Neural progenitor cell (in vitro differentiated cells): ENCODE data around the gene TUFT1. TPM values are rescaled to one million over a fixed set of nuclear protein-coding genes. Genes with fewer than 3 reads are reported as not detected.
A peak's percentile ranks its signal among the peaks of the same experiment; 100 is the strongest.

ENCODE experiments used
- DNase-seq: peaks from one replicate; pipeline ENCODE4 v3.0.0-alpha.2; 2016; ENCODE audit warnings: low spot score
- H2AFZ ChIP-seq: fragments of 200-600 bp; sonication (generic); replicated peaks from 2 replicates; pipeline ENCODE4 v1.6.1; 2016; ENCODE audit warnings: antibody characterized with exemption
- H3F3A ChIP-seq: fragments of 200-600 bp; sonication (generic); 2 replicates; pipeline ENCODE4 v1.6.1; 2016; ENCODE audit warnings: antibody characterized with exemption, low read depth
- H3K27ac ChIP-seq: fragments of 200-600 bp; sonication (generic); 2 replicates; pipeline ENCODE4 v1.5.1; 2016; ENCODE audit warnings: mild to moderate bottlenecking
- H3K27me3 ChIP-seq: fragments of 200-600 bp; sonication (generic); 2 replicates; pipeline ENCODE4 v1.6.1; 2016; ENCODE audit warnings: mild to moderate bottlenecking, moderate library complexity
- H3K36me3 ChIP-seq: fragments of 200-600 bp; sonication (generic); 2 replicates; pipeline ENCODE4 v1.5.1; 2016
- H3K4me1 ChIP-seq: fragments of 200-600 bp; sonication (generic); 2 replicates; pipeline ENCODE4 v1.6.1; 2016; ENCODE audit warnings: mixed run types
- H3K4me2 ChIP-seq: fragments of 200-600 bp; sonication (generic); 2 replicates; pipeline ENCODE4 v1.6.1; 2016
- H3K4me3 ChIP-seq: fragments of 200-600 bp; sonication (generic); 2 replicates; pipeline ENCODE4 v1.5.1; 2016
- H3K79me2 ChIP-seq: fragments of 200-600 bp; sonication (generic); 2 replicates; pipeline ENCODE4 v1.6.1; 2016; ENCODE audit warnings: low read depth
- H3K9ac ChIP-seq: fragments of 200-600 bp; sonication (generic); 2 replicates; pipeline ENCODE4 v1.6.1; 2016
- H3K9me3 ChIP-seq: fragments of 200-600 bp; sonication (generic); 2 replicates; pipeline ENCODE4 v1.5.1; 2016; ENCODE audit warnings: low read depth
- H4K20me1 ChIP-seq: fragments of 200-600 bp; sonication (generic); 2 replicates; pipeline ENCODE4 v1.6.1; 2016; ENCODE audit warnings: low read depth
- H3K27ac Mint-ChIP-seq: 3 replicates; pipeline ENCODE4 v1.8.0; 2021; ENCODE audit warnings: mixed read lengths
- H3K27me3 Mint-ChIP-seq: 2 replicates; pipeline ENCODE4 v1.8.0; 2022; ENCODE audit warnings: low read depth, mild to moderate bottlenecking, inconsistent platforms, moderate library complexity, mixed read lengths; ENCODE audit not compliant: insufficient read depth
- H3K36me3 Mint-ChIP-seq: 3 replicates; pipeline ENCODE4 v1.8.0; 2021; ENCODE audit warnings: mixed read lengths
- H3K4me1 Mint-ChIP-seq: 3 replicates; pipeline ENCODE4 v1.8.0; 2021; ENCODE audit warnings: mixed read lengths
- H3K4me3 Mint-ChIP-seq: 3 replicates; pipeline ENCODE4 v1.8.0; 2021; ENCODE audit warnings: mild to moderate bottlenecking, moderate library complexity, mixed read lengths
- H3K9me3 Mint-ChIP-seq: 3 replicates; pipeline ENCODE4 v1.8.0; 2020; ENCODE audit warnings: mixed read lengths
- CTCF ChIP-seq: fragments of 200-600 bp; sonication (generic); IDR thresholded peaks from 2 replicates; pipeline ENCODE4 v1.5.1; 2017; ENCODE audit warnings: antibody characterized with exemption, mild to moderate bottlenecking
- EZH2 ChIP-seq: fragments of 200-600 bp; sonication (generic); IDR thresholded peaks from 2 replicates; pipeline ENCODE4 v1.6.1; 2017; ENCODE audit warnings: antibody characterized with exemption, mild to moderate bottlenecking, moderate library complexity
- EZH2phosphoT487 ChIP-seq: fragments of 200-600 bp; sonication (generic); IDR thresholded peaks from 2 replicates; pipeline ENCODE4 v1.6.1; 2017; ENCODE audit warnings: antibody characterized with exemption
- total RNA-seq: library from RNA; depleted of rRNA; stranded (reverse); fragments of >200 nt; gene quantifications from 2 replicates; pipeline ENCODE4 v1.2.3, GENCODE V29; 2015; ENCODE audit warnings: low replicate concordance

The TUFT1 gene
- total RNA-seq, 1 donor from 2014 or later, result 9.3 TPM

- H3K9ac ChIP-seq, result no peak overlapping the region
- Mint-ChIP-seq H3K27ac (no peak overlapping the region), H3K4me3 (no peak overlapping the region), H3K36me3 (peaks cover 5% of the 10 kb centered on the region), H3K4me1 (peaks cover 5% of the 10 kb centered on the region), H3K9me3 (no peaks in the 10 kb centered on the region), H3K27me3 (peaks cover 2% of the 10 kb centered on the region)
- H3F3A ChIP-seq, result no peaks in the 10 kb centered on the region
- H3K27ac ChIP-seq, result no peak overlapping the region
- H3K4me2 ChIP-seq, result no peak overlapping the region
- no peaks in the 10 kb centered on the region for H3K27me3 ChIP-seq
- H4K20me1 ChIP-seq, result no peaks in the 10 kb centered on the region
- H3K36me3 ChIP-seq, result no peaks in the 10 kb centered on the region
- no peak for DNase-seq
- H3K4me1 ChIP-seq, result peaks cover 9% of the 10 kb centered on the region
- H3K9me3 ChIP-seq, result no peaks in the 10 kb centered on the region
- H3K4me3 ChIP-seq, result no peak overlapping the region
- no peak overlapping the region for H2AFZ ChIP-seq
- H3K79me2 ChIP-seq, result no peaks in the 10 kb centered on the region
- TF ChIP-seq CTCF (no peak), EZH2phosphoT487 (no peak)
These were observed 43.7 kb downstream of the TUFT1 start for GRCh38 chr1:151583796-151584195.

GRCh38 chr1:151584278-151584677, 44.2 kb downstream of the TUFT1 start:
- Histone ChIP-seq H3K27me3 (no peaks in the 10 kb centered on the region), H3K4me3 (no peak overlapping the region), H3K9ac (no peak overlapping the region), H3K4me1 (peaks cover 9% of the 10 kb centered on the region), H3K27ac (no peak overlapping the region), H4K20me1 (no peaks in the 10 kb centered on the region), H3F3A (no peaks in the 10 kb centered on the region), H2AFZ (no peak overlapping the region), H3K36me3 (no peaks in the 10 kb centered on the region), H3K9me3 (no peaks in the 10 kb centered on the region), H3K79me2 (no peaks in the 10 kb centered on the region), H3K4me2 (no peak overlapping the region)
- DNase-seq, result no peak
- no peak overlapping the region for H3K4me3 Mint-ChIP-seq
- TF ChIP-seq EZH2phosphoT487 (no peak), EZH2 (no peak), CTCF (no peak)
- H3K4me1 Mint-ChIP-seq, result peaks cover 5% of the 10 kb centered on the region
- H3K27ac Mint-ChIP-seq, result no peak overlapping the region
- peaks cover 5% of the 10 kb centered on the region for H3K36me3 Mint-ChIP-seq
- peaks cover 2% of the 10 kb centered on the region for H3K27me3 Mint-ChIP-seq
- no peaks in the 10 kb centered on the region for H3K9me3 Mint-ChIP-seq

- Histone ChIP-seq H2AFZ (no peak overlapping the region), H3K4me1 (peaks cover 9% of the 10 kb centered on the region), H3K27ac (no peak overlapping the region), H3K36me3 (no peaks in the 10 kb centered on the region), H3K4me2 (no peak overlapping the region), H3K4me3 (no peak overlapping the region), H4K20me1 (no peaks in the 10 kb centered on the region), H3F3A (no peaks in the 10 kb centered on the region), H3K9ac (no peak overlapping the region), H3K27me3 (no peaks in the 10 kb centered on the region), H3K79me2 (no peaks in the 10 kb centered on the region), H3K9me3 (no peaks in the 10 kb centered on the region)
- no peak for DNase-seq
- Mint-ChIP-seq H3K27me3 (peaks cover 2% of the 10 kb centered on the region), H3K4me3 (no peak overlapping the region), H3K27ac (peak overlapping the region; percentile 39), H3K4me1 (peaks cover 5% of the 10 kb centered on the region), H3K9me3 (no peaks in the 10 kb centered on the region), H3K36me3 (peaks cover 2% of the 10 kb centered on the region)
- no peak for TF ChIP-seq EZH2phosphoT487
- TF ChIP-seq CTCF, result no peak
- TF ChIP-seq EZH2, result no peak
These were observed 44.7 kb downstream of the TUFT1 start for GRCh38 chr1:151584780-151585179.
